ENCODE data around the gene PAX5. TPM values are rescaled to one million over a fixed set of nuclear protein-coding genes. Genes with fewer than 3 reads are reported as not detected.
"Not testable (repeated sequence)": the region's sequence is repeated elsewhere in the genome, so short reads cannot be mapped to it uniquely, and the experiment has no call there.

Gene PAX5
- total RNA-seq: 1 to 10 TPM; 1.3 to 2.1 (median 2.0) TPM
- 56.4 TPM for total RNA-seq (2013)

DNA sequence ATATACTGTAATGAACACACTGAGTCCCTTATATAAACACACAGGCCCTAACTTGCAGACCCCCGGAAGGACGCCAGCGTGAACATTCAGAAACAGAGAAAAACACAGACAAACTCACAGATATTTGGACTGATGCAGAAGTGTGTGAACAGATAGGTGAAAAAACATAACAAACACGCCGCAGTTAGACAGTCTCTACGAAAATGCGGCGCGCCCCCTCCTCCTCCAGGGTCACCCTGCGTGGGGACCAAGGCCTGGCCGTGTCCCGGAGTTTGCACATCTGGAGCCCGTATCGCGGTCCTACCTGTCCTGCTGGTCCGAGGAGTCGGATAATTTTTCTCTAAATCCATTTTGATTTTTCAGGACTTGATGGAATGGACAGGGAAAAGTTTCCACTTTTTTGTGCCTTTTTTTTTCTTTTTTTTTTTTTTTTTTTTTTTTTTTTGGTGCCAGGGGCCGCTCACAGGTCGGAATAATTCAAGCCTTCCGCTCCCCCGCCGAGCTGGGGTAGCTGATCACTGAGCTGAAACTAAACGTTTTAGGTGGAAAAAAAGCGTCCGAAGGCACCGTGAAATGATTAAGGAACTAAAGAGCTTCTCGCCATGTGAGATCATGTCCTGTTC, at the start of gene PAX5:
Gene PAX5, minus strand, starts transcription at position 587 of the 623 bp plus-strand sequence. Its CDS starts 237 bp downstream, at position 350.
- no peaks in the 10 kb centered on the region for H3K36me3 ChIP-seq (ENCODE audit: control insufficient read depth, insufficient read depth, low read length)
- Mint-ChIP-seq H3K27ac (no peak within 1 kb of the TSS), H3K4me1 (peaks cover 23 to 57% of the 10 kb centered on the region in 2 donors), H3K4me3 (peak within 1 kb of the TSS; percentile 69), H3K36me3 (peaks cover 7% of the 10 kb centered on the region), H3K9me3 (no peaks in the 10 kb centered on the region), H3K27me3 (ENCODE audit: low read depth in 2 of 2) (peaks cover 79 to 80% of the 10 kb centered on the region in 2 donors)
- 9% methylated on average over 24 of the region's 27 CpGs for WGBS (ENCODE audit: insufficient coverage)
- H3K4me1 ChIP-seq (ENCODE audit: control insufficient read depth, insufficient read depth, low read length): peaks cover 65% of the 10 kb centered on the region
- H3K27me3 ChIP-seq (ENCODE audit: control insufficient read depth, insufficient read depth, low read length): peaks cover 81% of the 10 kb centered on the region
- DNase-seq (no peak), ATAC-seq (no peak)
- H3K9me3 ChIP-seq (ENCODE audit: control insufficient read depth, insufficient read depth, low read length): no peaks in the 10 kb centered on the region
- intact Hi-C loops (cut with micrococcal nuclease): no loop called here
- peak within 1 kb of the TSS; percentile 50 for H3K4me3 ChIP-seq (ENCODE audit: low read length)
- peak within 1 kb of the TSS; percentile 78 for H3K27ac ChIP-seq (ENCODE audit: low read length)
- TF ChIP-seq, protein P1, sequence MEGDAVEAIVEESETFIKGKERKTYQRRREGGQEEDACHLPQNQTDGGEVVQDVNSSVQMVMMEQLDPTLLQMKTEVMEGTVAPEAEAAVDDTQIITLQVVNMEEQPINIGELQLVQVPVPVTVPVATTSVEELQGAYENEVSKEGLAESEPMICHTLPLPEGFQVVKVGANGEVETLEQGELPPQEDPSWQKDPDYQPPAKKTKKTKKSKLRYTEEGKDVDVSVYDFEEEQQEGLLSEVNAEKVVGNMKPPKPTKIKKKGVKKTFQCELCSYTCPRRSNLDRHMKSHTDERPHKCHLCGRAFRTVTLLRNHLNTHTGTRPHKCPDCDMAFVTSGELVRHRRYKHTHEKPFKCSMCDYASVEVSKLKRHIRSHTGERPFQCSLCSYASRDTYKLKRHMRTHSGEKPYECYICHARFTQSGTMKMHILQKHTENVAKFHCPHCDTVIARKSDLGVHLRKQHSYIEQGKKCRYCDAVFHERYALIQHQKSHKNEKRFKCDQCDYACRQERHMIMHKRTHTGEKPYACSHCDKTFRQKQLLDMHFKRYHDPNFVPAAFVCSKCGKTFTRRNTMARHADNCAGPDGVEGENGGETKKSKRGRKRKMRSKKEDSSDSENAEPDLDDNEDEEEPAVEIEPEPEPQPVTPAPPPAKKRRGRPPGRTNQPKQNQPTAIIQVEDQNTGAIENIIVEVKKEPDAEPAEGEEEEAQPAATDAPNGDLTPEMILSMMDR (IDR thresholded peaks at IDR 0.05): no peak

DNA sequence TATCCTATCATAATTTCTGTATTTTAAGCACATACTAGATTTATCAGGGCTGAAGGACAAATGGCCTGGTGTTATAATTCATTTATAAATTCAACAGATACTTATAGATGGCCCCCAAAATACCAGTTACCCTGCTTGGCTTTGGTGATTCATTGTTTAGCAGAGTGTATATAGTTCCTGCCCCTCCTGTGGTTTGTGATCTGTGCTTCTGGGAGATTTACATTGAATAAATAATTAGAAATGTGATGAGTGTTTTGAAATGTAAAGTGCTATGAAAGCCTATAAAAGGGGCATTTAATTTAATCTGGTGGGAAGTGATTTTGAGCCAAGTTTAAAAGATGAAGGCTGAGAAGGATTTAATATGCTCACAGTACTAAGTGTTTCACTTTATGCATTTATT, 49.6 kb upstream of the PAX5 start:
- TF ChIP-seq, protein P1 (IDR thresholded peaks at IDR 0.05): no peak
- H3K27me3 Mint-ChIP-seq (ENCODE audit: low read depth in 2 of 2): no peaks in the 10 kb centered on the region
- Histone ChIP-seq H3K4me1 (ENCODE audit: control insufficient read depth, insufficient read depth, low read length) (peaks cover 15% of the 10 kb centered on the region), H3K27ac (ENCODE audit: low read length) (no peak overlapping the region), H3K36me3 (ENCODE audit: control insufficient read depth, insufficient read depth, low read length) (peaks cover 16% of the 10 kb centered on the region), H3K9me3 (ENCODE audit: control insufficient read depth, insufficient read depth, low read length) (no peaks in the 10 kb centered on the region), H3K27me3 (ENCODE audit: control insufficient read depth, insufficient read depth, low read length) (no peaks in the 10 kb centered on the region), H3K4me3 (ENCODE audit: low read length) (no peak overlapping the region)
- DNase-seq (no peak), ATAC-seq (no peak)
- peaks cover 9% of the 10 kb centered on the region for H3K36me3 Mint-ChIP-seq
- intact Hi-C loops (cut with micrococcal nuclease): loop anchor here (5.0 kb wide), 1 partner anchor 219 kb away; no protein-coding TSS in a partner anchor
- H3K4me3 Mint-ChIP-seq: no peak overlapping the region
- peaks cover 49 to 52% of the 10 kb centered on the region in 2 donors for H3K4me1 Mint-ChIP-seq
- H3K9me3 Mint-ChIP-seq: no peaks in the 10 kb centered on the region
- H3K27ac Mint-ChIP-seq: no peak overlapping the region

DNA sequence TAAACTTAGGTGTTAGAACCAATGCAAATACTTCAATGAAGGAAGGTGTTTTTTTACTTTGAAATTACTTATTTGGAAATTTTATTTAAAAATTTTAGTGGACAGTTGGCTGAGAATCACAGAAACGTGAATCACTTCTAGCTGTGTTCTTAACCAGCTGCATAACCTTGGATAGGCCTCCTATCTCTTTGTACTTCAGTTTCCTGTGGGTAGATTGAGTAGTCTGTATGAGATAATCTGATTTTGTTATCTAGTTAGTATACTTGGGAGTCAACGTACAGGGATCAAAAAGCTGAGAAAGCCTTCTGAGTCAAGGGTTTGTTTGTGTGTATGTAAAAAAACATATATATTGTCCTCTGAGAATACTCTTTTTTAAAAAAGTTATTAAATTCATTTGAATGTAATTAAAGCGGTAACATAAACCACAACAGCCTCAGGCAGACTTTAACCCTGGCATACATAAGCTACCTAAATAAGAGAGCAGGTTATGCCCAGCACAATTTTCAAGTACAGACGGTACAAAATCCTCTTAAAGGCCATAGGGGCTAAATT, 48.2 kb upstream of the PAX5 start:
- H3K4me3 Mint-ChIP-seq: no peak overlapping the region
- ATAC-seq: no peak

DNA sequence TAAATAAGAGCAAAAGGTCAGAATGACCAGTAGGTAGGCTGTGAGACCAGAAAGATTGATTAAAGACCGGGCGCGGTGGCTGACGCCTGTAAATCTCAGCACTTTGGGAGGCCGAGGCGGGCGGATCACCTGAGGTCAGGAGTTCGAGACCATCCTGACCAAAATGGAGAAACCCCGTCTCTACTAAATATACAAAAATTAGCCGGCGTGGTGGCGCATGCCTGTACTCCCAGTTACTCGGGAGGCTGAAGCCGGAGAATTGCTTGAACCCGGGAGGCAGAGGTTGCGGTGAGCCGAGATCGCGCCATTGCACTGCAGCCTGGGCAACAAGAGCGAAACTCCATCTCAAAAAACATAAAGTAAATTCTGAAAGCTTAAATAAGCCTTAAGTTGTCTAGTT, 47.4 kb upstream of the PAX5 start:
- not testable (repeated sequence) for H3K9me3 ChIP-seq (ENCODE audit: control insufficient read depth, insufficient read depth, low read length); DNase-seq; H3K36me3 ChIP-seq (ENCODE audit: control insufficient read depth, insufficient read depth, low read length); ATAC-seq; H3K9me3 Mint-ChIP-seq; H3K27me3 ChIP-seq (ENCODE audit: control insufficient read depth, insufficient read depth, low read length); H3K27ac ChIP-seq (ENCODE audit: low read length); H3K4me3 ChIP-seq (ENCODE audit: low read length); H3K36me3 Mint-ChIP-seq; H3K4me3 Mint-ChIP-seq; H3K27me3 Mint-ChIP-seq (ENCODE audit: low read depth in 2 of 2)
- H3K4me1 ChIP-seq (ENCODE audit: control insufficient read depth, insufficient read depth, low read length): peaks cover 15% of the 10 kb centered on the region
- 98% methylated on average over 20 of the region's 20 CpGs for WGBS (ENCODE audit: insufficient coverage)
- intact Hi-C loops (cut with micrococcal nuclease): loop anchor here (5.0 kb wide), 1 partner anchor 221 kb away; no protein-coding TSS in a partner anchor
- Mint-ChIP-seq H3K27ac (peak overlapping the region; percentile 93 to 99), H3K4me1 (peaks cover 47 to 49% of the 10 kb centered on the region in 2 donors)

More for the DNA sequence above, 48.2 kb upstream of the PAX5 start:
- no peak overlapping the region for H3K27ac Mint-ChIP-seq
- peak in 1 of 2 donors; percentile 22 for DNase-seq
- TF ChIP-seq, protein P1 (IDR thresholded peaks at IDR 0.05): no peak
- peaks cover 15% of the 10 kb centered on the region for H3K4me1 ChIP-seq (ENCODE audit: control insufficient read depth, insufficient read depth, low read length)
- no peaks in the 10 kb centered on the region for H3K27me3 Mint-ChIP-seq (ENCODE audit: low read depth in 2 of 2)
- H3K27me3 ChIP-seq (ENCODE audit: control insufficient read depth, insufficient read depth, low read length): no peaks in the 10 kb centered on the region
- no peaks in the 10 kb centered on the region for H3K9me3 ChIP-seq (ENCODE audit: control insufficient read depth, insufficient read depth, low read length)
- peaks cover 8% of the 10 kb centered on the region for H3K36me3 Mint-ChIP-seq
- intact Hi-C loops (cut with micrococcal nuclease): loop anchor here (5.0 kb wide), 1 partner anchor 220 kb away; no protein-coding TSS in a partner anchor
- WGBS (ENCODE audit: insufficient coverage): 61% methylated on average over 3 of the region's 4 CpGs
- peaks cover 49 to 53% of the 10 kb centered on the region in 2 donors for H3K4me1 Mint-ChIP-seq
- H3K9me3 Mint-ChIP-seq: no peaks in the 10 kb centered on the region
- H3K36me3 ChIP-seq (ENCODE audit: control insufficient read depth, insufficient read depth, low read length): peaks cover 8% of the 10 kb centered on the region
- H3K27ac ChIP-seq (ENCODE audit: low read length): no peak overlapping the region
- H3K4me3 ChIP-seq (ENCODE audit: low read length): no peak overlapping the region

DNA sequence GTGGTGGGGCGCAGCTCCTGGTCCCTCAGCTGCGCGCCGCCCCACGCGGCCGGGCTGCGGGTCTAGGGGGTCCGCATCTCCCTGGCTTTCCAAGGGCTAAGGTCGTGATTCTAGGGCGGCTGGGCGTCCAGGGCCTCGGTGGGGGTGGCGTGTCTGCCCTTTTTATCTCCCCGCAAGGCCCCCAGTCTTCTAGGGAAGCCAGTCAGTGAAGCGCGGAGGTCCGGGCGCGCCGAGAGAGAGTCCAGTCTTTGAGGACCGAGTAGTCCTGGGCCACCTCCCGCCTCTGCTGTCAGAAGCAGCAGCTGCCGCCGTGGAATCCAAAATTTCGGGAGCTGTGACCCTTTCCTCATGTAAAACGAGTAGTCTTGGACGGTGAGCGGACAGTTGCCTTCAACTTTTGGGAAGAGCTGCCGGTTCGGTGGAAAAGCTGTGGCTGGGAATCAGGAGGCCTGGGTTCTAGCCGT, 46.1 kb upstream of the PAX5 start:
- Histone ChIP-seq H3K27ac (ENCODE audit: low read length) (peak overlapping the region; percentile 94), H3K4me3 (ENCODE audit: low read length) (peak overlapping the region; percentile 78), H3K4me1 (ENCODE audit: control insufficient read depth, insufficient read depth, low read length) (peaks cover 17% of the 10 kb centered on the region)
- H3K9me3 ChIP-seq (ENCODE audit: control insufficient read depth, insufficient read depth, low read length); H3K36me3 Mint-ChIP-seq; H3K36me3 ChIP-seq (ENCODE audit: control insufficient read depth, insufficient read depth, low read length); H3K27me3 Mint-ChIP-seq (ENCODE audit: low read depth in 2 of 2); H3K9me3 Mint-ChIP-seq; H3K27me3 ChIP-seq (ENCODE audit: control insufficient read depth, insufficient read depth, low read length); DNase-seq: not testable (repeated sequence)
- peak in 2 of 3 donors; percentile 20 to 38 for ATAC-seq
- H3K27ac Mint-ChIP-seq: peak overlapping the region; percentile 93 to 99
- WGBS (ENCODE audit: insufficient coverage): 2% methylated on average over 32 of the region's 32 CpGs
- H3K4me1 Mint-ChIP-seq: peaks cover 46% of the 10 kb centered on the region in 2 donors
- intact Hi-C loops (cut with micrococcal nuclease): loop anchor here (5.0 kb wide), 1 partner anchor 222 kb away; no protein-coding TSS in a partner anchor
- H3K4me3 Mint-ChIP-seq: peak overlapping the region; percentile 96

All from natural killer cell (primary cell).